Hematopoietic multipotent progenitor cell treated with erythropoietin and hydrocortisone succinate and interleukin-3 and kit ligand, for 15 days (in vitro differentiated cells): ENCODE data around the gene ST3GAL5.

Source experiments
- DNase-seq: peaks from one replicate; pipeline ENCODE4 v3.0.0-alpha.2; 2015; ENCODE audit warnings: low spot score

Gene ST3GAL5

GRCh38 chr2:85790032-85790431 is 98.8 kb downstream of the ST3GAL5 start:
- DNase-seq, result no peak

GRCh38 chr2:85789271-85789670 is 99.5 kb downstream of the ST3GAL5 start:
- no peak for DNase-seq

- no peak for DNase-seq
Observed at GRCh38 chr2:85788603-85789002, 100.2 kb downstream of the ST3GAL5 start.

GRCh38 chr2:85787981-85788340 is 100.8 kb downstream of the ST3GAL5 start:
- no peak for DNase-seq

- no peak for DNase-seq
Observed at GRCh38 chr2:85787282-85787980, 101.4 kb downstream of the ST3GAL5 start.
